WI38 (cell line): Measurements from ENCODE around the gene TSHZ2.

Experiments used
- H3K4me3 ChIP-seq: 2 replicates; pipeline ENCODE4 v1.5.1; 2011; ENCODE audit warnings: low read depth, mild to moderate bottlenecking, control low read depth, low read length
- TF ChIP-seq, protein P1 (sequence below): IDR thresholded peaks from 2 replicates; pipeline ENCODE4 v1.5.1; 2012; ENCODE audit warnings: low read depth, mild to moderate bottlenecking, control low read depth, low read length

TSHZ2 gene

DNA sequence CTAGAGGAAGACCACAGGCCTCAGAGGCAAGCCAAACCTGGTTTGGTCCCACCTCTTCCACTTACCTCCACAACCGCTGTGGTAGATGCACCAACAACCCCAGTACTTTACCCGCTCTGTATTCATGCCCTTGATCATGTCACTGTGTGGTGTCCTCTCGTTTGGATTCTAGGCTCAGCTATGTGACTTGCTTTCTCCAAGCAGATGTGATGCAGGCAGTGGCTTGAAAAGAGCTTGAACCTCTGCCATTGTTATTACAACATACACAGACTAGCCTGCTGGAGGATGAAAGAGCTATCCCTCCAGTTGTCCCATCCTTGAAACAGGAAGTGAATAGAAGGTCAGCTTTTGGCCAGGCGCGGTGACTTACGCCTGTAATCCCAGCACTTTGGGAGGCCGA lies 473.8 kb downstream of the TSHZ2 start:
- TF ChIP-seq, protein P1, sequence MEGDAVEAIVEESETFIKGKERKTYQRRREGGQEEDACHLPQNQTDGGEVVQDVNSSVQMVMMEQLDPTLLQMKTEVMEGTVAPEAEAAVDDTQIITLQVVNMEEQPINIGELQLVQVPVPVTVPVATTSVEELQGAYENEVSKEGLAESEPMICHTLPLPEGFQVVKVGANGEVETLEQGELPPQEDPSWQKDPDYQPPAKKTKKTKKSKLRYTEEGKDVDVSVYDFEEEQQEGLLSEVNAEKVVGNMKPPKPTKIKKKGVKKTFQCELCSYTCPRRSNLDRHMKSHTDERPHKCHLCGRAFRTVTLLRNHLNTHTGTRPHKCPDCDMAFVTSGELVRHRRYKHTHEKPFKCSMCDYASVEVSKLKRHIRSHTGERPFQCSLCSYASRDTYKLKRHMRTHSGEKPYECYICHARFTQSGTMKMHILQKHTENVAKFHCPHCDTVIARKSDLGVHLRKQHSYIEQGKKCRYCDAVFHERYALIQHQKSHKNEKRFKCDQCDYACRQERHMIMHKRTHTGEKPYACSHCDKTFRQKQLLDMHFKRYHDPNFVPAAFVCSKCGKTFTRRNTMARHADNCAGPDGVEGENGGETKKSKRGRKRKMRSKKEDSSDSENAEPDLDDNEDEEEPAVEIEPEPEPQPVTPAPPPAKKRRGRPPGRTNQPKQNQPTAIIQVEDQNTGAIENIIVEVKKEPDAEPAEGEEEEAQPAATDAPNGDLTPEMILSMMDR: no peak
- H3K4me3 ChIP-seq: no peak overlapping the region

DNA sequence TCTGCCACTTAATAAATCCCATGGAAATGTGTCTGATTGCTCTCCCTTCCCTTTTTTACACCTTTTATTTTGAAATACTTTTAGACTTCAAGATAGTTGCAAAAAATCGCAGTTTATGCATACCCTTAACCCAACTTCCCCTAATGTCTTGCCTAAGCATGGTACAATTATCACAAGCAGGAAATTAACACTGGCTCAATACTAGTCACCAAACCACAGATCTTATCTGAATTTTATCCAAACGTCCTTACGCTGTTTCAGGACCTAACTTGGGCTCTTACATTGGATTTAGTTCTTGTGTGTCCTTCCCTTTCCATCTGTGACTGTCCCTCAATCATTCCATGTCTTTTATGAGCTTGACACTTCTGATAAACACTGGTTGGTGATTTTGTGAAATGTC lies 475.2 kb downstream of the TSHZ2 start:
- TF ChIP-seq, protein P1: no peak
- no peak overlapping the region for H3K4me3 ChIP-seq

DNA sequence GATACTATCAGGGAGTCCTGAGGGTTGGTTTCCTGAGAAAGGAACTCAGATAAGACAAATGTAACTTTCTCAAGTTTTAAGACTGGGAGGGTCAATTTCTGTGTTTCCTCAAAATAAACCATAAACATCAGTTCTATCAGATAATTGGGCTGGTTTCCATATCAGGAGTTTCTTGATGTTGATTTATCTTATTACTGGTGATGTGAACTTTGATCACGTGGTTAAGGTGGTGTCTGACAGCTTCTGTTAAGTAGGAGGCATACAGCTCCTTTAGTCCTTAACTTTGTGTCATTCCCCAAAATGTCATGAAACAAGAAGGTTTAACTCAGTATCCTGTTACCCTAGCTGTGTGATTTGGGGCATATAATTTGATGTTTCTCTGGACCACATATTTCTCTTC lies 476.3 kb downstream of the TSHZ2 start:
- no peak overlapping the region for H3K4me3 ChIP-seq

DNA sequence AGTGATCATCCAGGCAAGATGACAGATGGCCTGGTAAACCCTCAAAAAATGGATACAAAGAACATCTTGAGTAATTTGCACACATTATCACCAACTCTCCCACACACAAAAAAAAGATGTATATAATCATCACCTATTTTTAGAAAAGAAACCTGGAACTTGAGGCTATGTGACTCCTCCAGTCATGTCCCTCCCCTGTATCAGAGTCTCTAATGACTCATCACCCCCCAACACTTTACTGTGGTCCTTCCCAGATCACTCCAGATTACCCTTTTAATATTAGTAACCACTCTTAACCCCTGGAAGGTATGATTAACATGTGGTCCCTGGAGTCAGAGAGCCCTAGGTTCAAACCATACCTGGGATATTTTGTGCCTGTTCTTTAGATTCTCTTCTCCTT lies 476.7 kb downstream of the TSHZ2 start:
- no peak overlapping the region for H3K4me3 ChIP-seq
- TF ChIP-seq, protein P1: no peak

More for the DNA sequence above, 476.3 kb downstream of the TSHZ2 start:
- TF ChIP-seq, protein P1: no peak

DNA sequence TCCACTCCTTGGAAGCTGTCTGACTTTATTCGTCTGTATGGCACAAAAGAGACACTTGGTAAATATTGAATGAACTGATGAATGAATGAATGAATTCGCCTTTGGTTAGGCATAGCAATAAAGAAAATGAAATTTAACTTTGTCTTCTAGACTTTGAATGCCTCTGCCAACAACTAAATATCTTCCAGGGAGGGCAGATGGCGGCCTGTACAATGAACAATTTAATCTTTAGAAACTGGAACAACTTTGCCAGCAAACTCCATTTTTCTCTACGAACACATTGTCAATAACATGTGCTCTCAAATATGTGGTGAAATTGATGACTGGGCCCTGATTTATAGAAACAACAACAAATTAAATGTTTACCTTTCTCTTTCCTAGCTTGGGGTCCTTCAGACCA lies 480.9 kb downstream of the TSHZ2 start:
- H3K4me3 ChIP-seq: no peak overlapping the region

DNA sequence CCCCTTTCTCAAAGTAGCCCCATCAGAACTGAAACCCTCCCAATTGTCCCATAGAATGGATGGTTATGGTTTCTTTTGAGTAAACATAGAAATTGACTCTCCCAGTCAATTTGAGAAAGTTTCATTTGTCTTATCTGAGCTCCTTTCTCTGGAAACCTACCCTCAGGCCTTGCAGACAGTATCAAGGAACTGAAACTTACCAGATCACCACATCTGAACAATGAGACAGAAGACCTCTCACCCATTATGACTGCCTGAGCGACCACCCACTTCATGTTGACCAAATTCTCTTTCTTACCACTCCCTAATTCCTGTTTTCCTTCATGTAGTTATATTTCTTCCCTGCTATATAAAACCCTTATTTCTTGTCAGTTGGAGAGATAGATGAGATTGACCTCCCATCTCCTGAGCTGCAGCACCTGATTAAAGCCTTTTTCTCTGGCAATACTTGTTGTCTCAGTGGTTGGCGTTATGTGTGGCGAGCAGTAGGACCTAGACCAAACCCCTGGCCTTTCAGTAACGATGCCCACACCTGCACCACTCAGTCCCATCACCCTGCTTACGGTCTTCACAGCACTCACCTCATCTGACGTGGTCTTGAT lies 482.6 kb downstream of the TSHZ2 start:
- no peak overlapping the region for H3K4me3 ChIP-seq
- TF ChIP-seq, protein P1: no peak

More for the DNA sequence above, 480.9 kb downstream of the TSHZ2 start:
- TF ChIP-seq, protein P1: no peak

DNA sequence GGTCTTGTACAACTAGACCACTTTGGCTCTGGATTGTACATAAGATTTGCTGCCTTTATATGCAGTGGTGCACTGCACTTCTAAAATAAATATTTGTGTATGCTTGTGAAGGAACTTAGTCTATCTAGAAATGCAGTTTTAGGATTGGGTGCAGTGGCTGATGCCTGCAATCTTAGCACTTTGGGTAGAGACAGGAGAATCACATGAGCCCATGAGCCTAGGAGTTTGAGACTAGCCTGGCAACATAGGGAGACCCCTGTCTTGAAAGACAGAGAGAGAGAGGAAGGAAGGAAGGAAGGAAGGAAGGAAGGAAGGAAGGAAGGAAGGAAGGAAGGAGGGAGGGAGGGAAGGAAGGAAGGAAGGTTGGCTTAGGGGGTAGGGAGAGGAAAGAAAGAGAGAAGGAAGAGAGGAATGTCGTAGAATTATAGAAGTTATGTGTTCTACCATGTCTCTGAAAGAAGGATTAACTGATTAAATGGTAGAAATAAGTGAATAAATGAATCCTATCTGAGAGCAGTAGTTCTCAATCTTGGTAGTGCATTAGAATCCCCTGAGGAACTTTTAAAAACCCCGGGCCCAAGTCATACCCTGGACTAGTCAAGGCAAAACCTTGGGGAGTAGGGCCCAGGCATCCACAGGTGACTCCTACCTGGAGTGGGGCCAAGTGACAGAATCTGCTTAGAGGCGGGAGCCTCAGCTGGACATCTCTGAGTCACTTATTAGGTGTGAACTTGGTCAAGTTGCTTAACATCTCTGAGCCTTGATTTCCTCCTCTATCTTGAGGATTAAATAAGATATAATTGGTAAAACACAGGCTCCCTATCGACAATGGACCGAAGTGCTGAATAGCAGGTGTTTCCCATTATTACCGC lies 491.2 kb downstream of the TSHZ2 start:
- TF ChIP-seq, protein P1: no peak
- no peak overlapping the region for H3K4me3 ChIP-seq
